Measurements from ENCODE around the gene CELSR1.

The CELSR1 gene

GRCh38 chr22:46326066-46326680 is 211.2 kb downstream of the CELSR1 start:
- TF ChIP-seq, protein P1, sequence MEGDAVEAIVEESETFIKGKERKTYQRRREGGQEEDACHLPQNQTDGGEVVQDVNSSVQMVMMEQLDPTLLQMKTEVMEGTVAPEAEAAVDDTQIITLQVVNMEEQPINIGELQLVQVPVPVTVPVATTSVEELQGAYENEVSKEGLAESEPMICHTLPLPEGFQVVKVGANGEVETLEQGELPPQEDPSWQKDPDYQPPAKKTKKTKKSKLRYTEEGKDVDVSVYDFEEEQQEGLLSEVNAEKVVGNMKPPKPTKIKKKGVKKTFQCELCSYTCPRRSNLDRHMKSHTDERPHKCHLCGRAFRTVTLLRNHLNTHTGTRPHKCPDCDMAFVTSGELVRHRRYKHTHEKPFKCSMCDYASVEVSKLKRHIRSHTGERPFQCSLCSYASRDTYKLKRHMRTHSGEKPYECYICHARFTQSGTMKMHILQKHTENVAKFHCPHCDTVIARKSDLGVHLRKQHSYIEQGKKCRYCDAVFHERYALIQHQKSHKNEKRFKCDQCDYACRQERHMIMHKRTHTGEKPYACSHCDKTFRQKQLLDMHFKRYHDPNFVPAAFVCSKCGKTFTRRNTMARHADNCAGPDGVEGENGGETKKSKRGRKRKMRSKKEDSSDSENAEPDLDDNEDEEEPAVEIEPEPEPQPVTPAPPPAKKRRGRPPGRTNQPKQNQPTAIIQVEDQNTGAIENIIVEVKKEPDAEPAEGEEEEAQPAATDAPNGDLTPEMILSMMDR (IDR thresholded peaks at IDR 0.05; ENCODE audit: borderline replicate concordance, control extremely low read depth, extremely low read depth, insufficient read depth, missing control alignments) = no peak
- DNase-seq (ENCODE audit: low spot score) = no peak
- in situ Hi-C loops (cut with MboI; ENCODE audit: low sequenced_read_pairs, unreplicated experiment) = loop anchor here (5.0 kb wide), 1 partner anchor 204 kb away; no protein-coding TSS in a partner anchor

DNA sequence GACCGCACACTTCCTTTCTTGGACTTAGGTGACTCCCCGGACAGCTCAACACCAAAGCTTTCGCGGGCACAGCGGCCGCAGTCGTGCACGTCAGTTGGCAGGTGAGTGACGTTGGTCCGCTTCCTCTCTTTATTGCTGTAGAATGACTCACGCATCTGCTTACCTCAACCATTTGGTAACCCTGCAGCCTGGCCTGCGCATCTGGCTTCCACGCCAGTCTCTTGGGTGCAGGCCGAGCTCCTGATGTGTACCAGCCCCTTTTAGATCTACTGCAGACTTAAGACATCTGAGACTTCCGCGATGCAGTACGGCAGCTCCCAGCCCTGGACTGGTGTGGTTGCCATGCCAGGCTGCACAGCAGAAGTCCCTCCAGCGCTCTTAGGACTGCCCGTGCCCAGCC is 214.3 kb downstream of the CELSR1 start:
- DNase-seq (ENCODE audit: low spot score) = no peak
- in situ Hi-C loops (cut with MboI; ENCODE audit: low sequenced_read_pairs, unreplicated experiment) = loop anchor here (25.0 kb wide), 1 partner anchor 311 kb away; no protein-coding TSS in a partner anchor
- TF ChIP-seq, protein P1 (IDR thresholded peaks at IDR 0.05; ENCODE audit: borderline replicate concordance, control extremely low read depth, extremely low read depth, insufficient read depth, missing control alignments) = no peak

DNA sequence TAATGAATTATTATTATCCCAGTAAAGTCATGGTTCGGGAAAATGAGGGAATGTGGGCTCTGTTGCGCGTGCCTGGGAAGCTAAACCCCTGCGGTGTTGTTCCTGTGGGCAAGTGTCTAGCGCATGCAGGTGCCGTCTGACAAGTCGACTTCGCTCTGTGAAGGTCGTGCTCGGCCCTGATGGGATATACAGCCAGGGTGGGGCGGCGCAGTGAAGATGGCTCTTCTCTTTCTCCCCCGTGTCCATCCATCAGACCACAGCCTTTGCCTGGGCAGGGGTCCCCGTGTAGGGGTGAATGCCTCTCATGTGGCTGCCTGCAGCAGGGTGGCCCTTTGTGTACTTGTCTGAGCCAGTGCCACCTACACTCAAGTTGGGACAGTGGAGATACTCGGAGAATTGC is 214.7 kb downstream of the CELSR1 start:
- no peak for DNase-seq (ENCODE audit: low spot score)
- TF ChIP-seq, protein P1 (IDR thresholded peaks at IDR 0.05; ENCODE audit: borderline replicate concordance, control extremely low read depth, extremely low read depth, insufficient read depth, missing control alignments) = no peak
- in situ Hi-C loops (cut with MboI; ENCODE audit: low sequenced_read_pairs, unreplicated experiment) = loop anchor here (25.0 kb wide), 1 partner anchor 310 kb away; no protein-coding TSS in a partner anchor

GRCh38 chr22:46320716-46321386 is 216.6 kb downstream of the CELSR1 start:
- TF ChIP-seq, protein P1 (IDR thresholded peaks at IDR 0.05; ENCODE audit: borderline replicate concordance, control extremely low read depth, extremely low read depth, insufficient read depth, missing control alignments) = no peak
- DNase-seq (ENCODE audit: low spot score) = no peak
- in situ Hi-C loops (cut with MboI; ENCODE audit: low sequenced_read_pairs, unreplicated experiment) = loop anchor here (25.0 kb wide), 1 partner anchor 309 kb away; no protein-coding TSS in a partner anchor

DNA sequence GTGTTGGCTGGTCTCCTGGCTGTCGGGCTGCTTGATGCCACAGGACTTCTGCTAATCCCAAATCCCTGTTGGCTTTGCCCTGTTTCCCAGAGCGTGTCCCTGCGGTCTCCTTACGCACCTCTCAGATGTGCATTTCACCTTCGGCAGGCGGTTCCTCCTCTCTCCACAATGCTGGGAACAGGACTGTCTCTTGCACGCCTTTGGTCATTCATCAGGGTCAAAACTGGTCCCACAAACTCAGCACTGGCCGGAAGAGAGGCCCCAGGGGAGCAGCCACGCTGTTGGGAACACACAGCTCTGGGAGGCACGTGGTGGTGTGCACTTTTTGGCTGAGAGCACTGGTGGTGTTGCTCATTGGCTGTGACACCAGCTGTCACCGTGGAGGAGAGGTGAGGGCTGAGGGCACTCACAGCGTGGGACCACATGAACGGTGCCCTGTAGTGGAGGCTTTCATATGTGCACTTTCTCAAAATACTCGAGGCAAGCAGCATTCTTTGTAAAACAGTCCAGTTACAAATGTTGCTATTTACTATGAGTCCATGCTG is 217.2 kb downstream of the CELSR1 start:
- in situ Hi-C loops (cut with MboI; ENCODE audit: low sequenced_read_pairs, unreplicated experiment) = loop anchor here (25.0 kb wide), 1 partner anchor 308 kb away; no protein-coding TSS in a partner anchor
- DNase-seq (ENCODE audit: low spot score) = no peak

DNA sequence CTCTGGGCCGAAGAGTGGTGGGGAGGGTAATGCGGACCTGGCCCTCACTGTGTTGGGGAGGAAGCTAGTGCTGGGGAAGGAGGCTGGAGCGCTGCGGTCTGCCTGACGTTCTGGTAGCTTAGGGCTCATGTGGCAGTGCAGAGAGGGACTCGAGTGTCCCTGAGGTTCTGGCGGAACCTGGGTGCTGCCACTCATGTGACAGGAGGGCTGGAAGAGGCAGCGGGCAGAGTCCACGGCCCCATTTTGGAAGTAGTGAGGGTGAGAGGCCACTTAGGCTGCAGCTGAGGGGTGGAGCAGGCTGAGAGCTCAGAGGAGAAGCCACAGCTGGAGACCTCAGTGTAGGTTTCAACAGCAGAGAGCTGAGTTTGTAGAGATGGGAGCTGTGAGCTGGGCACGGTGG is 218.1 kb downstream of the CELSR1 start:
- TF ChIP-seq, protein P1 (IDR thresholded peaks at IDR 0.05; ENCODE audit: borderline replicate concordance, control extremely low read depth, extremely low read depth, insufficient read depth, missing control alignments) = no peak
- DNase-seq (ENCODE audit: low spot score) = no peak
- in situ Hi-C loops (cut with MboI; ENCODE audit: low sequenced_read_pairs, unreplicated experiment) = loop anchor here (25.0 kb wide), 1 partner anchor 307 kb away; no protein-coding TSS in a partner anchor

More for the DNA sequence above, 217.2 kb downstream of the CELSR1 start:
- TF ChIP-seq, protein P1 (IDR thresholded peaks at IDR 0.05; ENCODE audit: borderline replicate concordance, control extremely low read depth, extremely low read depth, insufficient read depth, missing control alignments) = no peak
